NAMALWA (cell line): ENCODE data around the gene NRG3.

Experiments
- DNase-seq: peaks from one replicate; pipeline ENCODE4 v3.0.0-alpha.2; 2015; ENCODE audit warnings: low spot score

The NRG3 gene

GRCh38 chr10:81874875-81875466 is at the start of gene NRG3:
Gene NRG3, plus strand, starts transcription at chr10:81875194.
- DNase-seq: no peak

- DNase-seq: no peak
Observed at GRCh38 chr10:81828251-81828650, 46.7 kb upstream of the NRG3 start.

- no peak for DNase-seq
Observed at GRCh38 chr10:81831060-81831459, 43.9 kb upstream of the NRG3 start.

GRCh38 chr10:81838950-81839349 is 36.0 kb upstream of the NRG3 start:
- DNase-seq: peak; percentile 24

- DNase-seq: peak; percentile 1
Observed at GRCh38 chr10:81843042-81843441, 32.0 kb upstream of the NRG3 start.

- DNase-seq: no peak
Observed at GRCh38 chr10:81847675-81848074, 27.3 kb upstream of the NRG3 start.

GRCh38 chr10:81848514-81848913 is 26.5 kb upstream of the NRG3 start:
- peak; percentile 3 for DNase-seq

GRCh38 chr10:81848931-81849330 is 26.1 kb upstream of the NRG3 start:
- no peak for DNase-seq

GRCh38 chr10:81862596-81862995 is 12.4 kb upstream of the NRG3 start:
- DNase-seq: no peak

- DNase-seq: no peak
Observed at GRCh38 chr10:81863771-81864170, 11.2 kb upstream of the NRG3 start.

GRCh38 chr10:81865581-81865980 is 9.4 kb upstream of the NRG3 start:
- no peak for DNase-seq

GRCh38 chr10:81866753-81867152 is 8.2 kb upstream of the NRG3 start:
- no peak for DNase-seq

- DNase-seq: no peak
Observed at GRCh38 chr10:81870472-81870871, 4.5 kb upstream of the NRG3 start.

- no peak for DNase-seq
Observed at GRCh38 chr10:81871558-81871957, 3.4 kb upstream of the NRG3 start.

- no peak for DNase-seq
Observed at GRCh38 chr10:81872206-81872862, 2.7 kb upstream of the NRG3 start.

- no peak for DNase-seq
Observed at GRCh38 chr10:81873231-81873931, 1.6 kb upstream of the NRG3 start.

GRCh38 chr10:81873932-81874816 is 820 bp upstream of the NRG3 start:
- DNase-seq: no peak

GRCh38 chr10:81875467-81876252 is 666 bp downstream of the NRG3 start:
- DNase-seq: no peak

GRCh38 chr10:81876253-81877077 is 1.5 kb downstream of the NRG3 start:
- DNase-seq: no peak

- DNase-seq: no peak
Observed at GRCh38 chr10:81877596-81877995, 2.6 kb downstream of the NRG3 start.

- no peak for DNase-seq
Observed at GRCh38 chr10:81882011-81882410, 7.0 kb downstream of the NRG3 start.
